ENCODE measurements around the gene ZDHHC4.
"Not testable (repeated sequence)": the region's sequence is repeated elsewhere in the genome, so short reads cannot be mapped to it uniquely, and the experiment has no call there.

ZDHHC4 gene

DNA sequence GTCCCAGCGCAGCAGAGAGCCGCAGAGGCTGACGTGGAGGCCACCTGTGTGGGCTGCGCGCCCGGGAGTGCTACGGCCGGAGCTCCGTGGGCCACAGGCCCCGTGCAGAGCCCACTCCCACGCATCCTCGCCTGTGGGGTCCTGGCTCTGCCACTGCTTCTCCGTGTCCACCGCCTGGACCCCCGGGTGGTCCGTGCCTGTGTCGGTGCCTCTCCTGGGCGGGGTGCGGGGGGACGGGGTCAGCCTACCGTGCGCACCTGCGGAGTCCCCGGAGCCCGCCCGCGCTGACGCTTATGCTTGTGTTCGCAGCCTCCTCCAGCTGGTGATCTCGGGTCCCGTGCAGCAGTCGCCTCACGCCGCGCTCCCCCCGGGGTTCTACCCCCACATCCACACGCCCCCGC lies 30.4 kb downstream of the ZDHHC4 start:
- DNase-seq (ENCODE audit: low read depth): no peak

DNA sequence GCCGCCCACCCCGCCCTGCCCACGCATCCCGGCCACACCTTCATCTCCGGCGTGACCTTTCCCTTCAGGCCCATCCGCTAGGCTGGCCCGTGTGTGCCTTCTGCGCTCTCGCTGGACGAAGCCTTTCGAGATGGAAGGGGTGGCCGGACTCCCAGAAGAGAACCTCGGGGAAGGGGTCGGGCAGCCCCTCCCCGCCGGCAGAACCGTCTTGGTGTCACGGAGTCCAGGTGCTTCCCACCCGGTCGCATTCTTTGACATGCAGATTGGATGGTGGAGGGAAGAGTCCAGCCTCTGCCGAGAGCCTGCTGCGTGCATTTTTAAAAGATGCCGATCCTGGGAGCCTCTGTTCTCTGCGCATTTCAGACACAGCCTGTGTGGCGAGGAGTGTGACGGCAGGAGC lies 30.8 kb downstream of the ZDHHC4 start:
- no peak for DNase-seq (ENCODE audit: low read depth)

DNA sequence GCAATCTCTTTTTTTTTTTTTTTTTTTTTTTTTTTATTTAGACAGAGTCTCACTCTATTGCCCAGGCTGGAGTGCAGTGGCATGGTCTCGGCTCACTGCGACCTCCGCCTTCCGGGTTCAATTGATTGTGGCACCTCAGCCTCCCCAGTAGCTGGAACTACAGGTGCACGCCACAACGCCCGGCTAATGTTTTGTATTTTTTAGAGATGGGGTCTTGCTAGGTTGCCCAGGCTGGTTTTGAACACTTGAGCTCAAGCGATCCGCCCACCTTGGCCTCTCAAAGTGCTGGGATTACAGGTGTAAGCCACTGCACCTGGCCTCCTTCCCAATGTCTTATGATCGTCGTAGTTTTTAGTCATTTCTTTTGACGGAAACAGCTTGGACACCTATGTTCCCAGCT lies 31.5 kb downstream of the ZDHHC4 start:
- DNase-seq (ENCODE audit: low read depth): no peak

DNA sequence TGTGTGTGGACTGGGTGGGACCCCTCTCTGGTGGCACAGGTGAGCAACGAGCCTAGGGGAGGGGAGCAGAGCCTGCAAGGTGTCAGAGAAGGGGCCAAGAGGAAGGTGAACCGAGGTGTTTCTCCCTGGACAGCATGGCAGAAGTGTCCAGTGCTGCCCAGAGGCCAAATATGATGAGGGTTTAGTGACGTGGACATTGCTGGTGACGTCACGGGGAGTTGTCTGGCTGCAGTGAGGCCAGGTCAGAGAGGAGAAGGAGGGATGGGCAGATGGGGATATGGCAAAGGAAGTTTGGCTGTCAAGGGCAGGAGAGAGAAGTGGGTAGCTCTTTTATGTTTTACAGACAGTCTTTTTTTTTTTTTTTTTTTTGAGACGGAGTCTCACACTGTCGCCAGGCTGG lies 35.6 kb downstream of the ZDHHC4 start:
- DNase-seq (ENCODE audit: low read depth): no peak

DNA sequence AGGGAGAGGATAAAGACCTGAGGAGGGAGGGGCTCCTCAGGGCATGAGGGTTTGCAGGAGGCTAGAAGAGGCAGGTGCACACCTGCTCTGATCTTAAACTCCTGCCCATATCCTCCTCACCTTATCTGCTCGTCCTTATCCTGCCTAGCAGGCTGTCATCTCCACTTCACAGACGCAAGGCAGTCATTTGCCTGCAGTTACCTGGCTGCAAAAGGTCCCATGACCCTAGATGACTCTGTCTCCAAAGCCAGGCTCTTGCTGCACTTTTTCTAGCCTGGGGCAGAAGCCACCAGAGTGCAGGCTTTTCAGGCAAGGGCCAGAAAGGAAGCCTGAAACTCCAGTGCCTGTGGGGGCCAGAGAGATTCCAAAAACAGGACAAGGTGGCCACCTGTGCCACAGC lies 36.5 kb downstream of the ZDHHC4 start:
- DNase-seq (ENCODE audit: low read depth): no peak

DNA sequence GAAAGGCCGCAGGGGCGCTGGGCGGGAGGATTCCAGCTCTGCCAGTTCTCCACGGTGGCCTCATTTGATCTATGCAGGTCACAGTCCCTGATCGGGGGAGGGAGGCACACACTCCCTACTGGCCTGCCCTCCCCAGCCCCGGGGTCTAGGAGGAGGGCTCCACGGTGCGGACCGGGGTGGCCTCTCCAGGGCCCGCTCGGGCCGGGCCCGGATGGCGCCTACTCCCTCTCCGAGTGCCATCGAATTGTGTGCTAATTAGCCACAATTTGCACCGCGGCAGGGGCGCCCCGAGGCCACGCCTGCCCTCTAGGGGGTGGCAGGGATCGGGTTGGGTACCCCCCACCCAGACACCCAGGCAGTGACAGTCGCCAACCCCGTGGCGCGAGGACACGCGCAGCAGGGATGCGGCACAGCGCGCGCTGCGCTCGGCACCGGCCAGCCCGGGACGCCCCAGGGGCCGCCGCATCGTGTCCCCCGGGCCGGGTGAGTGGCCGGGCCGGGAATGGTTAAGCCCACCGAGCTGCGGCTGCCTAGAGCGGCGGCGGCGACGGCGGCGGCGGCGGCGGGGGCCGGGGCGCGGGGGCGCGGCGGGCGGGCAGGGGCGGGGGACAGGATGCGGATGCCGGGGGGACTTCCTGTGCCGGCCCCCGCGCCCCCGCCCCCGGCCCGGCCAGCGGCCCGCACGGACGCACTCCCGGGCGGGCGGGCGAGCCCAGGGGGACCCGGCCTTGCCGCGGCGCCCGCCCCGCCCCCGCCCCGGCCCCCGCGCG lies 37.9 kb downstream of the ZDHHC4 start, which contains the start of gene ZNF853:
Gene ZNF853, plus strand, starts transcription at position 658 of the 770 bp plus-strand sequence. CDS start 565 bp downstream, outside the sequence.
- no peak for DNase-seq (ENCODE audit: low read depth)

DNA sequence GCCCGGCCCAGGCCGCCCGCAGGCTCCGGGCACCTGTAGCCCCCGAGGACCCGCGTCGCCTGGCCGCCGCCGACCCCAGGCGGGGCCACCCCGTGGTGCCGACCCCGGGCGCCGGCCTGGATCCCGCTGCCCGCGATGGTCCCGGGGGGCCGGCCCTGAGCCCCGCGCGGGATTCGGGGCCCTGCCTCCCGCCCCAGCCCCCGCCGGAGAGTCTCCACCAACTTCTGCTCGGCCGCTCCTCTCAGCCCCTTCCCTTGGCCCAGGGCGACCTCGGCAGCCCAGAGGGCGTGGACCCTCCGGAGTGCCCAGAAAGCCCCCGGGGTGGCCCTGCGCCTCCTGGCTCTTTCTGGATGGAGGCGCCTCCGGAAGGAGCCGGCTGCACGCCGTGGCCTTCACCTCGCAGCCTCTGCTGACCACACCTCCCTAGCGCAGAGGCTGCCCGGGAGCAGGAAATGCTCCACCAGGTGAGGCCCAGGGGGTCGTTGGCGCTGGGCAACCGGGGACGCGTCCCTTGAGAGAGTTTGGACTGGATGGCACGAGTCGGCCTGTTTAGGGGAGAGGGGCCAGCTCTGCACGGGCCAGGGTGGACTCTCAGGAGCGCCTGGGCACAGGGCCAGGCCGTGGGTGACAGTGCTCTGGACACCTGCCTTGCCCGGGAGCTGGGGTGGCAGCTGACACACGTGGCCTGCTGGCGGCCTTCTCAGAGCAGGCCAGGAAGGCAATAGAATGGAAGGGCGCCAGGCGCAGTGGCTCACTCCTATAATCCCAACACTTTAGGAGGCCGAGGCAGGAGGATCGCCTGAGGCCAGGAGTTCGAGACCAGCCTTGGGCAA lies 38.7 kb downstream of the ZDHHC4 start:
- DNase-seq (ENCODE audit: low read depth): no peak

DNA sequence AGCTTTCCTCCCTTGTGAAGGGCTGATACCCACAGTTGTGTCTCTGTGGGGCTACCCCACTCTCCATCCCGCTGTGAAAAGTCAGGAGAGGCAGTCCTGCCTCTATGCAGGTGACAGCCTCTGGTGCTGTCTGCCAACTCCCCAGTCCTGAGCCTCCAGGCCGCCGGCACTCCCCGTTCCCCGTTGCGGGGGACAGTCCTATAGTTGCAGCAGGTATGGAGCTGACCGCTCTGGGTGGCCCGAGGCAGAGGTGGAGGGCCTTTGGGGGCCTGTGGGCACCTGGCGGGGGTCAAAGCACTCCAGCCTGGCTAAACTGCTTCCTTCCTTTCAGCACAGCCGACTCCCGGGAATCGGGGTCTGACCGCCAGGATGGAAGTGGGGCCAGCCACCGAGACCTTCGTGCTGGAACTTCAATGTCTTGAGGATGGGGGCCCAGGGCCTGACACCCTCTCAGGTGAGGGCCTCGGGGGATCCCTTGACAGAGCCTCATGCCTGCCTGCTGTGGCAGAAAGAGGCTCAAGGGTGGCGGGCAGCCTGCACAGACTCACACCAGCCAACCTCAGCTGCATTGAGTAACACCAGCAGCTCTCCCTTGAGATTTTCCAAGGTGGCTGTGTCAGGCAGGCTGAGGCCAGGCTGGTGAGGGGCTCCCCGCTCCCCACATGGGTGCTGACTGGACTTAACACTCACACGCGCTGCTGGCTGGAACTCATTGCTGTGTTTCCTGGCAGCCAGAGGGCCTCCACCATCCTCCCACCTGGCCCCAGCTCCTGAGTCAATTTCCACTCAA lies 39.8 kb downstream of the ZDHHC4 start:
- no peak for DNase-seq (ENCODE audit: low read depth)

DNA sequence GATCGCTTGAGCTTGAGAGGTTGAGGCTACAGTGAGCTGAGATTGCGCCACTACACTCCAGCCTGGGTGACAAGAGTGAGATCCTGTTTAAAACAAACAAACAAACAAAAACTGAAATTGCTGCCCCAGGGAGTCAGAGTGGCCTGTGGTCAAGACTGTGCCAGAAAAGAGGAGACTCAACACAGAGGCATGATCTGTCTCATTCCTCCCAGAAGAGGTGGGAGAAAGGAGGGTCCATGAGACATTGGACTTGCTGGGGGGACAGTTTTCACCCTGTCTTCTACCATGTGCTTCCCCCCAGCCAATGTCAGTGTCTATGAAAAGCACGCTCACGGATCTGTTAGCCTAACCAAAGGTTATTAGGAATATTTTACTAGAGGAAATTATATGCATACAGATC lies 41.4 kb downstream of the ZDHHC4 start:
- DNase-seq (ENCODE audit: low read depth): no peak

DNA sequence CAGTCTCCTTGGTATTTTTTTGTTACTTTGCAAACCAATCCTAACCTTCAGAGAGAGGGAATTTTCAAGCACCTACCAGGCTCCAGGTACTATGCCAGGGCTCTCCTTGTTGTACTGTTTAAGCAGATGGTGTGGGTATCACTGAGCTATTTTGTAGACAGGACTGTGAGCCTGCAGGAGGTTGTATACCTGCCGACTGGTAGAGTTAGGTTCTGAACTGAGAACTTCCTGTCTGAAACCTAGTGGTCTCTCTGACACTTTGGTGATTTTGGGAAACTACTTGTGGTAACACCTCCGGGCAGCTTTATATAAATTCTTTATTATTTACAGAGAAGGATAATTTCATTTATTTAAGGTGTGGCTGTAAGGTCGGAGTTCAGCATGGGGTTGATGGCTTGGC lies 42.7 kb downstream of the ZDHHC4 start:
- DNase-seq (ENCODE audit: low read depth): no peak

DNA sequence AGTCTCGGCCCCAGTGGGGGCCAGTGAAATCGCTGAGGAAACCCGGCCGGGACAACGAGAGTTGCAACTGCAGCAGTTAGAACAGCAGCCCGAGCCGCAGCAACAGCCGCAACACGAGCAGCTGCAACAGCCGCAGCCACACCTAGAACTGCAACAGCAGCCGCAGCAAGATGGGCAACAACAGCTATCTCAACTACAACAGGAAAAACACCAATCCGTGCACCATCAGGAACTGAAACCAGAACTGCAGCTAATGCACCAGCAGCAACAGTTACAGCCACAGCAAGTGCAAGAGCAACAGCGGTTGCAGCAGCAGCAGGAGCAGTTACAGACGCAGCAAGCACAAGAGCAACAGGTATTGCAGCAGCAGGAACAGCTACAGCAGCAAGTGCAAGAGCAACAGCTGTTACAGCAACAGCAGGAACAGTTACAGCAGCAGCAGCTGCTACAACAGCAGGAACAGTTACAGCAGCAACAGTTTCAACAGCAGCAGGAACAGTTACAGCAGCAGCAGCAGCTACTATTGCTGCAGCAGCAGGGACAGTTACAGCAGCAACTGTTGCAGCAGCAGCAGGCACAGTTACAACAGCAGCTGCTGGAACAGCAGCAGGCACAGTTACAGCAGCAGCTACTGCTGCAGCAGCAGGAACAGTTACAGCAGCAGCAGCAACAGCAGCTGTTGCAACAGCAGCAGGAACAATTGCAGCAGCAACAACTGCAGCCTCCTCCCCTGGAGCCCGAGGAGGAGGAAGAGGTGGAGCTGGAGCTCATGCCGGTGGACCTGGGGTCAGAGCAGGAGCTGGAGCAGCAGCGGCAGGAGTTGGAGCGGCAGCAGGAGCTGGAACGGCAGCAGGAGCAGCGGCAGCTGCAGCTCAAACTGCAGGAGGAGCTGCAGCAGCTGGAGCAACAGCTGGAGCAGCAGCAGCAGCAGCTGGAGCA lies 44.2 kb downstream of the ZDHHC4 start:
- DNase-seq (ENCODE audit: low read depth): no peak

DNA sequence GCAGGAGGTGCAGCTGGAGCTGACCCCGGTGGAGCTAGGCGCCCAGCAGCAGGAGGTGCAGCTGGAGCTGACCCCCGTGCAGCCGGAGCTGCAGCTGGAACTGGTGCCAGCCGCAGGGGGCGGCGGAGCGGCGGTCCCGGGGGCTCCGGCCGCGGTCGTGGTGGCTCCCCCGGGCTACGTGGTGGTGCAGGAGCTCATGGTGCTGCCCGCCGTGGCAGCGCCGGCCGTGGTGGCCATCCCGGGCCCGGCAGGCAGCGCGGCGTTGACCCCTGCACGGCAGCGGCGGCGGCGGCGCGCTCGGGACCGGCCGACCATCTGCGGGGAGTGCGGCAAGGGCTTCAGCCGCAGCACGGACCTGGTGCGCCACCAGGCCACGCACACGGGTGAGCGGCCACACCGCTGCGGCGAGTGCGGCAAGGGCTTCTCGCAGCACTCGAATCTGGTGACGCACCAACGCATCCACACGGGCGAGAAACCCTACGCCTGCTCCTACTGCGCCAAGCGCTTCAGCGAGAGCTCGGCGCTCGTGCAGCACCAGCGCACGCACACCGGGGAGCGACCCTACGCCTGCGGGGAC lies 45.0 kb downstream of the ZDHHC4 start:
- DNase-seq (ENCODE audit: low read depth): no peak

DNA sequence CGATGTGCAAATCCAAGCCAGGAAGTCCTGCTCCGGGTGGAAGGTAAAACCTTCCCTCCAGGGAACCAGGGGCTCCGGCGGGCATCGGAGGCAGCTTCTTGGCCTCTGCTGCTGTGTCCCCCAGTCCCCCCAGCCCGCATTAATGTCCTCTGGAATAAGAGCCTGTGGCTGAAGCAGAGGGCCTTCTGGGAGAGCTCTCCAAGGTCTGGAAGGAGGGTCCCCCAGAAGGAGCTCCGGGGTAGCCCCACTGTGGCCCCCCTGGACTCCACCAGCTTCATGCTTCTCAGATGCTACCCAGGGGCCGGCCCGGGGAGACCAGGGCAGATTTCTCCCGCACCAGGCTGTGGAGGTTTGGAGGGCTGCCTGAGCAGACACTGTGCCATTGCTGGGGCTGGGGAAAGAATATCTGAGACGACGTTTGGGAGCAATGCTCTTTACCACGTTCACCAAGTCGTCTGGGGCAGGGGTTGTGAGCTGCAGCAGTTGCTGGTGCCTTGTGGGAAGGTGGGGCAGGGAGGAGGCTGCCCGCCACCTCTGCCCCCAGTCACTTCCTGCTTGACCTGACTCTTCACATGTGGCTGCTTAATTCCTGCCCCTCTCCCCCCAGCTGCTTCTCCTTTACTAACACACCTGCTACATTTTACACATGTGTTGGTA lies 46.5 kb downstream of the ZDHHC4 start:
- DNase-seq (ENCODE audit: low read depth): no peak

DNA sequence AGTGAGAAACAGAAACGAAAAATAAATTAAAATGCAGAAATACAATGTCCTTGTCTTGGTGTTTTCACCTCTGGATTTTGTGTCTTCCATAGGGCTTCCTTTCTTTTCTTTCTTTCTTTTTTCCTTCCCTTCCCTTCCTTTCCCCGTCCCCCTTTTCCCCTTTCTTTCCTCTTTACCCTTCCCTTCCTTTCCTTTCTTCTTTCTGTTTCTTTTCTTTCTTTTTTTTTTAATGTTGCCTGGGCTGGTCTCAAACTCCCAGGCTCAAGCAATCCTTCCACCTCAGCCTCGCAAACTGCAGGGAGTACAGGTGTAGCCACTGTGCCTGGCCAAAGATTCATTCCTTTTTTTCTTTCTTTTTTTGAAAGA lies 47.0 kb downstream of the ZDHHC4 start:
- no peak for DNase-seq (ENCODE audit: low read depth)

DNA sequence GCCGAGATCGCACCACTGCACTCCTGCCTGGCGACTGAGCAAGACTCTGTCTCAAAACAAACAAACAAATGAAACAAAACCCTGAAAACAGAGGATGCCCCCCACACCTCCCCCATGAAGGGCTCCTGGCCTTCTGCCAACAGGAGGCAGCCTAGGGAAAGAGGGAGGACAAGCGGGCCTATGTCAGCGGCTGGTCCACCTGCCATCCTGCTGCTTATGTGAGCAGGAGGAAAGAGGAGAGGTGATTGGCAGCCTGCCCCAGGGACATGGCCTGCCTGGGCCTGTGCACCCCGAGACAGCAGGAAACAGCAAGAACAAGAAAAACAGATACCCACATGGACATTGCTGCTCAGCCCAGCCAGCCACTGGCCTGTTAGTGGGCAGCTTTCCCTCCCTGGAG lies 50.8 kb downstream of the ZDHHC4 start:
- no peak for DNase-seq (ENCODE audit: low read depth)

DNA sequence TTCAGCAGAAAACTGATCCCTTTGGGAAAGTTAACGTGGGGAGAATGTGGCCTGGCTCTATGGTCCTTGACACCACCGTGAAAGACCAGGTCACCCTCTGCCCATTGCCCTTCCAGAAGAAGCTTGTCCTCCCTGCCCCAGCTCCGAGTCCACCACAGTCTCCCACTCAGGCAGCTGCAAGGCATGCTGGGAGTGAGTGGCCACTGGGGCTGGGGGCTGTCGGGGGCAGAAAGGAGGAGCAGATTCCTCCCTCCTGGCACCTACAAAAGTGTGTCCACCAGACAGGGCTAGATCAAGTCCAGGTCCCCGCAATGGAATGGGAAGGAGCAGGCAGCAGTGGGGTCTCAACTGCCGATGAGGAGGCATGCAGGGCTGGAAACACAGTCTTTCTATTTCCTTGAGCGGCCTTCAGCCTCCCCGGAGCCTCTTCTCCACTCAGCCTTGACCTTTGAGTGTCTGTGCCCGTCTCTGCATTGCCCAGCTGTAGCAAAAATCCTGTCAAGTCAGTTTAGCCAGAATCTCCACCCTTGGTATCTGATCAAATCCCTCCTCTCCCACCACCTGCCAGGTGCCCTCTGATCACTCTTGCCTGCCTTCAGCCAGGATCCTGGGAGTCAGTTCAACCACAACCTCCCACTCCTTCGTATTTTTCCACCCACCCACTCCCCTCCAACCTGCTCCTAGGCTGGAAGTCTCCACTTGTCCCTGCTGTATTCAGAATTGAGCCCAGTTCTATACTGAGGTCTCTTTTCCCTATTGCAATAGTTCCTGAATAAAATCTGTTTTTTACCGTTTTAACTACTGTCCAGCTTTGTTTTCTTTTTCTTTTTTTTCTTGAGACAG lies 53.0 kb downstream of the ZDHHC4 start:
- DNase-seq (ENCODE audit: low read depth): no peak

DNA sequence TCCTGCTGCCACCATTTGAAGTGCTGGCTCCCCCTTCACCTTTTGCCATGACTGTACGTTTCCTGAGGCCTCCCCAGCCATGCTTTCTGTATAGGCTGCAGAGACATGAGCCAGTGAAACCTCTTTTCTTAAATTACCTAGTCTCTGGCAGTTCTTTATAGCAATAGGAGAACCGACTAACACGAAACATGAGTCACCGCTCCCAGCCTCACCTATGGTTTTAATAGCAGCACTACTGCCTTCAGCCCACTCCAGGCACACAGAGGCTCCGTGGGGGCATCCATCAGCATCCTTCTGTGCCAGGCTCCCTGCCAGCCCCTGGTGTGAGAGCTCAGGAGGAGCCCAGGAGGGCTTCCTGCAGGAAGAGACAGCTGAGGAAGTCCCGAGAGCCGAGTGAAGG lies 54.4 kb downstream of the ZDHHC4 start:
- DNase-seq (ENCODE audit: low read depth): no peak

DNA sequence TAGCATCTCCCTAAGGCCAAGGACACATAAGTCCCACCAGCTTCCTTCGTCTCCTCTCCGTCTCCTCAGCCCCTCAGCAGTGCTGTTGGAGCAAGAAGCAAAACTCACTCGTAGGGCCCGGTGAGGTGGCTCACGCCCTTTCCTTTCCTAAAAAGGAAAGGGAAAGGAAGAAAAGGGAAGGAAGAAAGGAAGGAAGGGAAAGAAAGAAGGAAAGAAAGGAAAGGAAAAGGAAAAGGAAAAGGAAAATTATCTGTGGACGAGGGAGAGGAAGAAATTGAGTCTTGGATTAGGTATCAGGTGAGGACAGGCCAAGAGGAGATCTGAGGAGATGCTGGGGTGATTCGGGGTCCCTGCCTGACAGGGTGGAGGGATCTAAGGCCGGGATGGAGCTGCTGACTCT lies 56.8 kb downstream of the ZDHHC4 start:
- no peak for DNase-seq (ENCODE audit: low read depth)

DNA sequence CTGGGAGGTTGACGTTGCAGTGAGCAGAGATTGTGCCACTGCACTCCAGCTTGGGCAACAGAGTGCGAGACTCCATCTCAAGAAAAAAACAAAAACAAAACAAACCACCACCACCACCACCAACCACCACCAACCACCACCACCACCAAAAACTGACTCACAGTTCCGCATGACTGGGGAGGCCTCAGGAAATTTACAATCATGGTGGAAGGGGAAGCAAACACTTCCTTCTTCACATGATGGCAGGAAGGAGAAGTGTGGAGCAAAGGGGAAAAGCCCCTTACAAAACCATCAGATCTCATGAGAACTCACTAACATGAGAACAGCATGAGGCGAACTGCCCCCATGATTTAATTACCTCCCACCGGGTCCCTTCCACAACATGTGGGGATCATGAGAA lies 57.7 kb downstream of the ZDHHC4 start:
- not testable (repeated sequence) for DNase-seq (ENCODE audit: low read depth)
